ENCODE data around the gene PLAC1.

Gene PLAC1

DNA sequence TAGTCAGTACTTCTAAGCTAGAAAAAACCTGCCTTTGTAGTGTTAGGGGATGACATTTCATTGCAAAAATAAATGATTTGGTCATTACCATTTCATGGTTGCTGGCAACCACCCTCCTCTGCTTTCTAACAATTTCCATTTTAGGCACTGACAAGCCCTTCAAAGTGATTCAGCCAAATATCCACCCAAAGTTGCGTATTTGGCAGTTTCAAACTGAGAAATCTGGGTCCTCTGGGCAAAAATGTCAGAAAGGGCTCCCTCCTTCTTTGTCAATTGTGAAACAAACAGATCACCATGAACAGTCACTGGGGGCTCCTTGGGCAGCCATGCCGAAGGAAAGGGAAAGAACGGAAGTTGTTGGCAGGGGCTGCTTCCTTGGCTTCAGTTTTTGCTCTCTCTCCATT lies 33.0 kb downstream of the PLAC1 start:
- DNase-seq, result no peak

DNA sequence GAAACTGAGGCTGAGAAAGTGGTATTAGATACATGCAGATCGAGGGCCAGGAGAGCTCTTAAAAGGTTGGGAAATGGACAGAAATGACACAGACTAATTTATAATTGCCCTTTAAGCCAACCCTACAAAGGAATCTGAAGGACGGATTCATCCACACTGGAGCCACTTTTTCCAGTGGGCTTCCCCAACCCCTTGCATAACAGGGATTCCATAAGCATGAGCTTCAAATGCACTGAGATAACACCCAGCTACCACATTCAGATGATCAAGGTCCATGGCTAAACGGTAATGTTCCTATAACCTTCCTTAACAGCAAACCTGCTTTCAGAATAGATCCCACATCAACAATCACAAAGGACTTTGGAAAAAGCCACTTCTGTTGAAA lies 34.2 kb downstream of the PLAC1 start:
- no peak for DNase-seq

DNA sequence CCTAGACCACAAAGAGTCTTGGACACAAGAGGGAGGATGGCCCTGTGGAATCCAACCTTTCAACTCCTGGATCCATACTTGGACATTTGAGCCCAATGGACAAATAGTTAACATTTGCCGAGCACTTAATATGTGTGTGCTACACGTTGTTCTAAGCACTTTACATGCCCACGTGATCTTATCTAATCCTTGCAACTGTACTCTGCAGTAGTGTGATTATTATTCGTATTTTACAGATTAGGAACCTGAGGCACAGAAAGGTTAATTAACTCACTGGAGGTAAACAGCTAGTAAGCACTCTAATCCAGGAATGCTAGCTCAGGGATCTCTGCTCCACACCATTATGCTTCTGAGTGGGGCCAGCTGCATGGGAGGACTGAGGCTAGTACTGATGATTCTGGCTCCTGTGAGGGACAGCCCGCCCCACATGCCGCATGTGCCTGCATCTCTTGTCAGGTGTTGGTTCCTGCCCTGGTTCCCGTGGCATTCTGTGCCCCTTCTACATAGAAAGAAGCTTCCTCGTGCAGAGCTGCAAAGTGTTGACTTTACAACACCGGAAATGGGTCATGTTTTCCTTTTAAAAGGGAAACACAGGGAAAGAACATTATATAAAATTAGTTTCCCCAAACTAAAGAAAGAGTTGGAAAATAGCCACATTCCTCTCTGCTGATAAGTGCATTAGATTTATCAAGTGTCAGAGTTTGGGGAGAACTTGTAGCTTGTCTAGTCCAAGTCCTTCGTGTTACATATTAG lies 34.8 kb downstream of the PLAC1 start:
- DNase-seq, result peak; percentile 2

DNA sequence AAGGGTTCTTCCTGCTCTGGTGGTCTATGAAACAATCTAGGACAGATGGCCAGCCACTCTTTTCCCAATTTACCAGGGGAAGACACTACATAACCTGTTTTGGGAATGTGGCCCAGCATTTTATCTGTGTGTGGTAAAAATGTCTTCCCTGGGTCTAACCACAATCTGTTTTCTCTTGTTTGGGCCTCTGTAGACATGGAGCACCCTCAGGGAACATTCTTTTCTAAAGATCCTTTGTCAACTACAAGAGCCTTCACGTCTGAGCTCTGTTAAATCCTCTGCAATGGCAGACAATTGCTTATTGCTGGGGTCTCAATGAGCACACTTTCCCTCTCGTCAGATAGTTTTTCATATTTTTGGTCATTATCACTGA lies 35.5 kb downstream of the PLAC1 start:
- no peak for DNase-seq

- DNase-seq, result no peak
These were observed 36.0 kb downstream of the PLAC1 start for GRCh38 chrX:134622056-134622812.

DNA sequence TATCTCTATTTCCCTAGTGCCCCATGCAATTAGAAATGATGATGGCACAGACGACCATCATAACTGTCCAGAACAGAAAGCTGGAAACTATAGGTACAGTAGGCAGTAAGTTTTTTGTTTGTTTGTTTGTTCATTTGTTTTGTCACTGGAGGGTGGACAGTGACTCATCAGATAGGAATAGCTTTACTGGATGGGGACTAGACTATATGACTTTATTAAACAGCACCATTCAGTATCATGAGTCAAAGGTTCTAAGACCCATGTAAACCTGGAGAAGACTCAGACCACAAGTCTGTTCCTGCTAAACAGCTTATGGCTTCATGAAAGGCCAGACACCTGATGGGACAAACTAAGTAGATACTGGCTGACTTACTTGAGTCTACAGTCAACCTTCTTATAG lies 38.4 kb downstream of the PLAC1 start:
- DNase-seq, result no peak

DNA sequence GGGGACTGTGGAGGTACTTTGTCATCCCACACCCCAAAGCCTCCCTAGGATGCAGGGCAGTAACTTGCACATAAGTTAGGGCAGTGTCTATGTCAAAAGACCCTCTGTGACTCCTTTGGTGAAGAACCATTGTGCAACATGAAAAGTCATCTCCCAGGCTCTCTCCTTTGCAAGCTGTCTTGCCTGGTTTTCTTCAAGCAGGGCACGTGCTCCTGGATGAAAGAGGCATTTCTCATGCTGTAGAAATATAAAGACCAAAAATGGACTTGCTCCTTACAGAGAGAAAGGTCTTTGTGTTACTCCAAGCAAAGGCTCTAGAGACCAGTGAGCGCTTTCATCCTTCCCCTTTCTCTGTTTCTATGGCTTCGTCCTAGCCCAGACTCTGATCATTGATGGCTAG lies 44.9 kb downstream of the PLAC1 start:
- no peak for DNase-seq

DNA sequence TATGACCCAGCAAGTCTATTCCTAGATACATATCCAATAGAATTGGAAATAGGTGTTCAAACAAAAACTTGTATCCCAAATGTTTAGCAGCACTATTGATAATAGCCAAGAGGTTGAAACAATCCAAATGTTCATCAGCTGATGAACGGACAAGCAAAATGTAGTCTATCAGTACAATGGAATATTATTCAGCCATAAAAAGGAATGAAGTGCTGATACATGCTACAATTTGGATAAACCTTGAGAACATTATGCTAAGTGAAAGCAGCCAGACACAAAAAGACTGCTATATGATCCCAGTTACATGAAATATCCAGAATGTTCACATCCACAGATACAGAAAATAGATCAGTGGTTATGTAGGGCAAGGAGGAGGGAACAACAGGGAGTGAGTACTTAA lies 50.1 kb downstream of the PLAC1 start:
- no peak for DNase-seq

- DNase-seq, result no peak
These were observed 50.7 kb downstream of the PLAC1 start for GRCh38 chrX:134607523-134607922.

GRCh38 chrX:134604701-134605311 lies 53.5 kb downstream of the PLAC1 start:
- DNase-seq, result peak; percentile 24

GRCh38 chrX:134603806-134604700 lies 54.2 kb downstream of the PLAC1 start:
- no peak for DNase-seq

DNA sequence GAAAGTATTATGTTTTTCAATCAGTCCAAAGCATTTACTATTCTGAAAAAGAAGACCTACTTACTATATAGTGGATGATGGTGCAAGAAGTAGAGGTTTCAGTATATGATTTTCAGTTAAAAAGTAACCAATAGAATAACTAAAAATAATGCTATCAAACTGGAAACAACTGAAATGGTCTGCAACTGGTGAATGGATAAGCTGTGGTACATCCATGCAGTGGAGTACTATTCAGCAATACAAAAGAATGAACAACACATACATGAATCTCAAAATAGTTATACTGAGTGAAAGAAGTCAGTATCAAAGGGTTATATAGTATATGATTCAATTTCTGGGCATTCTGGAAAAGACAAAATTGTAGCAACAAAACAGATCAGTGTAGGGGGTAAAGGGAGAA lies 55.9 kb downstream of the PLAC1 start:
- DNase-seq, result no peak

DNA sequence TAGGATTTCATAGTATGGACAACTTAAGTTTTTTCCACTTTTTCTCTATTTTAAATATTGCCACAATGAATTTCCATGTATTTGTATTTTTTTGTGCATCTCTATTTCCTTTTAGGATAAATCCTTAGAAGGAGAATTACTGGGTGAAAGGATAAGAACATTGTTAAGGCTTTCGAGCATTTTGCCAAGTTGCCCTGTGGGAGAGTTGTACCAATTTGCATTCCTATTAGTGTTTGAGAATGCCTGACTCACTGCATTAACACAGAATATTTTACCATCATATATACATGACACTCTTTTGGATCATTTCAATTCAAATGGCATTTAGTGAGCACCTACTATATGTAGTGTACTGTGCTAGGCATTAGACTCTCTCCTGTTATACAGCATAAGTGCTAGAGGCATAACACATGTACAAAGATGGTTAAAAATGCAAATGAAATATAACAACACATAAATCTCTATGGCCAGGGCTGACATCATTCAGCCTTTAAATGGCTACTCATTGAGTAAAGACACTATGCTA lies 57.0 kb downstream of the PLAC1 start:
- no peak for DNase-seq

DNA sequence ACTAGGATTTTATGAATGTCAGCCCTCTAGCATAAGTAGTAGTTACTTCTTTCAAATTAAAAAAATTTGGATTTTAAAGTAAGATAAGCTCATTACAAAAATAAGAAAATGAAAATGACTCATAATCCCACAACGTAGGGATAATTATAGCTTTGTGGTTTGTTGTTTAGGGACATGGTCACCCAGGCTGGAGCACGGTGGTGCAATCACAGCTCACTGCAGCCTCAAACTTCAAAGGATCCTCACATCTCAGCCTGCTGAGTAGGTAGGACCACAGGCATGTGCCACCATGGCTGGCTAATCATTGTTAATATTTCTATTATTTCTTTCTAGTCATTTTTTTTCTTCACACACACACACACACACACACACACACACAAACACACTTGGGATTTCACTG lies 57.6 kb downstream of the PLAC1 start:
- no peak for DNase-seq

- DNase-seq, result no peak
These were observed 58.9 kb downstream of the PLAC1 start for GRCh38 chrX:134599184-134599914.

DNA sequence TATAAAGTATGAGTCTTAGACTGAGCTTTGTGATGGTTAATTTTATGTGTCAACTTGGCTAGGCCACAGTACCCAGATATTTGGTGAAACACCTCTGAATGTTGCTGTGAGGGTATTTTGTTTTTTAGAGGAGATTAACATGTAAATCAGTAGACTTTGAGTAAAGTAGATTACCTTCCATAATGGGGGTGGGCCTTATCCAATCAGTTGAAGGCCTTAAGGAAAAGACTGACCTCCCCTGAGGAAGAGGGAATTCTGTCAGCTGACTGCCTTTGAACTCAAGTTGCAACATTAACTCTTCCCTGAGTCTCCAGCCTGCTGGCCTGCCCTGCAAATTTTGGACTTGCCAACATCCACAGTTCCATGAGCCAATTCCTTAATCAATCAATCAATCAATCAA lies 66.0 kb downstream of the PLAC1 start:
- DNase-seq, result no peak

GRCh38 chrX:134591502-134591901 lies 66.8 kb downstream of the PLAC1 start:
- DNase-seq, result no peak

- DNase-seq, result no peak
These were observed 69.5 kb downstream of the PLAC1 start for GRCh38 chrX:134588806-134589205.

DNA sequence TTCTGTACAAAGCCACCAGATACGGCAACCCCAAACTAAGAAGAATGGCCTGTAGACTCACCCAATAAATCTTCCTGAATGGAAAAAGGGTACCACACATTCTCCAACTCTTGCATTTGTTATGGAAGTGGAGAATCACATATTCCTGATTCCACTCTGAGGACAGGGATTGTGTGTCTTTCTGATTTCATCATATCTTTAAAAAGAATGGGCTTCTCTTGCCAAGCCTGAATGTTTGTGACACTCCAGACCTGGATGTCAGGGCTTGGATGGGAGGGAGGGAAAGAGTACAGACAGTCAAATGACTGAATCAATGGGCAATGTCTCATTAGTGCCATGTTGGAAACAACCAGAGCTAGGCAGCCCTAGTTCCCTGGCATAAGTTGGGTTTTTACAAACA lies 77.4 kb downstream of the PLAC1 start:
- no peak for DNase-seq

DNA sequence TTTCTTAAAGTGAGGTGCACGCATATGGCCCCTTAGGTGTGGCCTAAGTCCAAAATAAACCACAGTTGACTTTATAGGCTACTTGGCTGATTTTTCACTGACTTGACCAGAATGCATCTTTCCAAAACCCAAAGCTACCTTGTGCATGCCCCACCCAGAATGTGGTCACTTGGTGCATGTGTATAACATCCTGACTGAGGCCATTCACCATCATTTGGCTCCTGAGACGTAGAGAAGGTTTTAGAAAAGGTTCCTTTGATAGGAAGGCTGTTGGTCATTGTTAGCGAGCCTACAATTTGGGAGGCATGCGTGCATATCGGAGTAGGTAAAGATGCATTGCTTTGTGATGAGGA lies 84.6 kb downstream of the PLAC1 start:
- no peak for DNase-seq

DNA sequence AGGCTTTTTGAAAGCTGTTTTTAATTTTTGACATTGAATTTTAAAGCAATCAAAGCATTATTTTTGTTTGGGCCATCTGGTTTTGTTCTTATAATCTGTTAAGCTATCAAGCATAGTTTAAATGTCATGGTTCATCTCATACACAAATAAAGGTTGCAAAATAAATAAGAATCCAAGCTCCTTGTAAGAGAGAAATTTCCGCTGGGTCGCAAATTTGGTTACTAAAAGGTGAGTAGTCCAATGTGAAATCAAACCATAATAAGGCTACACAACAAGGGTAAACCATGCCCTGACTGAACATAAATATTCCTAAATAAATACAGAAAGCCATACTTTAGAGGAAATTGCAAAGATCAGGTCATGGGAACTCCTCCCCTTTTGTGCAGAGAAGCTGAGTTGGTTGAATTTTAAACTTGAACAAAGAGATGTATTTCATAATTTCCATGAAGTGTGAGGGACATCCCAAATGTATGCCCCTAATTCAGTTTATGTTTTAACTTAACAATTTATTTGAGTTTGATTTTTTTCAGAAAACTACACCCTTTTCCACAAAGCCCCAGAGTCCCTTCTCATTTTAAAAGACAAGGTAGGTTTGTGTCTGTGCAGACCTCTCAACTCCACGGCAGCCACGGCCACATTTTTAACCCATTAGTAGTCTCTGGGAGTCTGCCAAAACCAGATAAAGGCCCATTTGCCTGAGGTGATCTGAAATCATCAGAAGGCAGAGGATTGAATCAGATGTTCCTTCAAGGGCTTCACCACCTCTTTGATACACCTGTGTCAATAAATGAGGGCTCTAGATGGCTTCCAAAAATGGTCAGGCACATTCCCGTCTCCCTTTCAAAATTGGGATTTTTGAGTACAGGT lies 85.2 kb downstream of the PLAC1 start:
- DNase-seq, result peak; percentile 18
